Measurements from ENCODE around the gene ITSN2. TPM values are rescaled to one million over a fixed set of nuclear protein-coding genes. Genes with fewer than 3 reads are reported as not detected.

Gene ITSN2
- total RNA-seq, 3 donors from 2014 or later = 43.4 to 69.8 (median 46.5) TPM

DNA sequence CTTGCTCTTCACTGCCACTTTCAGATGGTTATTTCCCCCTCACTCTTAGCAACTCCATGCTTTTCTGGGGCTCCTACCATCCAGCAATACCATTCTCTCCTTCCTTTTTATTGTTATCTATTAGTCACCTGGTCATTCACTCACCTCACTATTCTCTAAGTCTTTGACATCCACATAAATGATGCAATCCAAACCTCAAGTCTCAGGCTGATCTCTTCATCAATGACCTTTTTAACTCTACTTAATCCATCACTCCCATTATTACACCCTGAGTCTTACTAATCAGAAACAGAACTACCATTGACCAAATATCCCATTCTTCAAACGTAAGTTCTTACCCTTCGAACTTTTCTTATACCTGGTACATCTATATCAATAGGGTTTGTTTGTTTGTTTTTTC is 79.7 kb downstream of the ITSN2 start:
- no peaks in the 10 kb centered on the region for H3K27me3 ChIP-seq
- H3K36me3 ChIP-seq = no peaks in the 10 kb centered on the region
- H3K9me3 ChIP-seq = no peaks in the 10 kb centered on the region
- TF ChIP-seq, protein P1, sequence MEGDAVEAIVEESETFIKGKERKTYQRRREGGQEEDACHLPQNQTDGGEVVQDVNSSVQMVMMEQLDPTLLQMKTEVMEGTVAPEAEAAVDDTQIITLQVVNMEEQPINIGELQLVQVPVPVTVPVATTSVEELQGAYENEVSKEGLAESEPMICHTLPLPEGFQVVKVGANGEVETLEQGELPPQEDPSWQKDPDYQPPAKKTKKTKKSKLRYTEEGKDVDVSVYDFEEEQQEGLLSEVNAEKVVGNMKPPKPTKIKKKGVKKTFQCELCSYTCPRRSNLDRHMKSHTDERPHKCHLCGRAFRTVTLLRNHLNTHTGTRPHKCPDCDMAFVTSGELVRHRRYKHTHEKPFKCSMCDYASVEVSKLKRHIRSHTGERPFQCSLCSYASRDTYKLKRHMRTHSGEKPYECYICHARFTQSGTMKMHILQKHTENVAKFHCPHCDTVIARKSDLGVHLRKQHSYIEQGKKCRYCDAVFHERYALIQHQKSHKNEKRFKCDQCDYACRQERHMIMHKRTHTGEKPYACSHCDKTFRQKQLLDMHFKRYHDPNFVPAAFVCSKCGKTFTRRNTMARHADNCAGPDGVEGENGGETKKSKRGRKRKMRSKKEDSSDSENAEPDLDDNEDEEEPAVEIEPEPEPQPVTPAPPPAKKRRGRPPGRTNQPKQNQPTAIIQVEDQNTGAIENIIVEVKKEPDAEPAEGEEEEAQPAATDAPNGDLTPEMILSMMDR (IDR thresholded peaks at IDR 0.05) = no peak
- TF ChIP-seq POLR2A (IDR thresholded peaks at IDR 0.05) = no peak
- TF ChIP-seq POLR2AphosphoS5 (IDR thresholded peaks at IDR 0.05) = no peak
- no peak for DNase-seq (ENCODE audit: low spot score in 2 of 2)
- no peak overlapping the region for H3K27ac ChIP-seq
- H3K4me1 ChIP-seq = no peaks in the 10 kb centered on the region
- H3K4me3 ChIP-seq = no peak overlapping the region
- intact Hi-C loops (cut with DNase I; ENCODE audit: low total_unique reads) = no loop called here

DNA sequence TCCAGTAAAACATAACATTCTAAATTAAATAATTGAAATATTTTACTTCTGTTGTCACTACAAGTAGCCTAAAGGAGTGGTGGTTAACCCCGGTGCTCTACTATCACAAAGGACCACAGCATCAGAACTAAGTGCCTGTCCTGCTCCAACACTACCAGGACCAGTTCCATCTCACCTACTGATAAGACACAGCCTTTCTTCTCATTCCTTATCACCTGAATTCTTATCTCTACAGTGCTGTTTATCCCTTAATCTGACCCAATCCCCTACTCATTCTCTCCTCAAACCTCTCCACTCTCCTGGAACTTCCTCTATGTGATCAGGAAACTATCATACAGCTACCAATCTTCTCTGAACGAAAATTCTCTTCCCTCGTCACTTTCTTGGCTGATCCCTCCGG is 80.2 kb downstream of the ITSN2 start:
- no peak for DNase-seq (ENCODE audit: low spot score in 2 of 2)
- Histone ChIP-seq H3K27me3 (no peaks in the 10 kb centered on the region), H3K36me3 (no peaks in the 10 kb centered on the region), H3K4me1 (no peaks in the 10 kb centered on the region), H3K9me3 (no peaks in the 10 kb centered on the region), H3K4me3 (no peak overlapping the region), H3K27ac (no peak overlapping the region)
- intact Hi-C loops (cut with DNase I; ENCODE audit: low total_unique reads) = no loop called here
- TF ChIP-seq POLR2AphosphoS5 (IDR thresholded peaks at IDR 0.05) (no peak), POLR2A (IDR thresholded peaks at IDR 0.05) (no peak)
- TF ChIP-seq, protein P1 (IDR thresholded peaks at IDR 0.05) = no peak

DNA sequence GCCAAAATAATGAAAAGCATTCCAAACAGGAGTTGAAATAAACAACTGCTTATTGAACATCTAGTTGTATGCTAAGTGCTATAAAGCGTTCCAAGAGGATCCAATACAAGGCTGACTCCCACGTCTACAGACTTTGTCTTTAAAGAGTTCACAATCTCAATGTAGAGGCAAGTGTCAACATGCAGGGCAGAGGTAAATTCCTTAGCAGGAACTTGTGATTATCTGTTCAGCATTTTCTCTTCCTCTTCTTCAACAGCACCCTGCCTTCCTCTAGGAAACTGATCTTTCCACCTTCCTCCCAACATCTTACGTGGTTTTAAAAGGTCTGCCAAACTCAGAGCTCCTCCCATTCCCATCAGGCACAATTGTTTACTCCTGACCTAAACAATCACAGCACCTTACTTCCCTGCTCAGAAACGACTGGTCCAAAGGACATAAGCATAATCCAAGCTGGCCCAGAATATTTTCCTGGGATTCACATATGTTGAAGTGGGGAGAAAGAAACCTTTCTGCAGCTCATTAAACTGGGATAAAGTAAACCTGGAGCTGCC is 83.9 kb downstream of the ITSN2 start:
- H3K4me1 ChIP-seq = no peaks in the 10 kb centered on the region
- peak overlapping the region; percentile 41 to 46 for H3K27ac ChIP-seq

DNA sequence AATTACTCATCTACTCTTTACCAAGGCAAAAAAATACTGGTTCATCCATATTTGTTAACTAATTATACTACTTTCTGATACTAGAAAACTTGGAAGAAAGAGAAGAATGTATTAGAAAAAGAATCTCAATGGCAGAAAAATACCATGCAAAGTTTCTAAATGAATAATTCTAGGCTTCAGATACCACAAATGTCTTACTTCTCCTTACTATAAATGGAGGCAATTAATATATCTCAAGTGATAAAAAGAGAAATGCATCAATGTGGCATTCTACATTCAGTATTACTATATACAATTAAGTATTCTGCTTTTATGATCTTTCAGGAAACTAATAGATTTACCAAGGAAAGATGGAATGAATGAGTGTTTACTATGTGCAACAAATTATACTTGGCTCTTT is 85.5 kb downstream of the ITSN2 start:
- no peaks in the 10 kb centered on the region for H3K27me3 ChIP-seq
- no peaks in the 10 kb centered on the region for H3K36me3 ChIP-seq
- H3K4me3 ChIP-seq = no peak overlapping the region
- DNase-seq (ENCODE audit: low spot score in 2 of 2) = no peak
- H3K9me3 ChIP-seq = no peaks in the 10 kb centered on the region
- TF ChIP-seq POLR2AphosphoS5 (IDR thresholded peaks at IDR 0.05) (no peak), POLR2A (IDR thresholded peaks at IDR 0.05) (no peak)
- TF ChIP-seq, protein P1 (IDR thresholded peaks at IDR 0.05) = no peak
- intact Hi-C loops (cut with DNase I; ENCODE audit: low total_unique reads) = no loop called here
- H3K4me1 ChIP-seq = no peaks in the 10 kb centered on the region
- H3K27ac ChIP-seq = no peak overlapping the region

More for the DNA sequence above, 83.9 kb downstream of the ITSN2 start:
- intact Hi-C loops (cut with DNase I; ENCODE audit: low total_unique reads) = no loop called here
- H3K9me3 ChIP-seq = no peaks in the 10 kb centered on the region
- no peak overlapping the region for H3K4me3 ChIP-seq
- TF ChIP-seq POLR2AphosphoS5 (IDR thresholded peaks at IDR 0.05) = no peak
- TF ChIP-seq, protein P1 (IDR thresholded peaks at IDR 0.05) = no peak
- no peak for DNase-seq (ENCODE audit: low spot score in 2 of 2)
- no peaks in the 10 kb centered on the region for H3K36me3 ChIP-seq
- no peaks in the 10 kb centered on the region for H3K27me3 ChIP-seq

DNA sequence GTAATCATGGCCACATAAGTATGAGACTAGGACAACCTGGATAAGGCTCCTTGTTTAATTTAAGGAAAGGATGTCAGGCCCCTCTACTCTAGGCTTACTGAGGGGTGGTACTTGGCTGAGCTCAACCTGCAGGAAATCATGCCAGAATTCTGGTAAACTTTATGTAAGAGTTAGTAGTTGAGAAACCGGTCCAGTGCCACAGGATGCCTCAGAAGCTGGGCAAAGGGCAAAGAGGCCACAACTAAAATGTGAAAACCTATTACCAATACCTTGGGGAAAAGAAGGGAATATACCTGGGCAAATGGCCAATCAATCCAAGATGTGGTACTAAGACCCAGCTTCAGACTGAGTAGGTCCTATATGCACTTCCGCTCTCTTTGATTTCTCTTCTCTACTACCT is 86.7 kb downstream of the ITSN2 start:
- no peak for DNase-seq (ENCODE audit: low spot score in 2 of 2)
- H3K36me3 ChIP-seq = no peaks in the 10 kb centered on the region
- no peaks in the 10 kb centered on the region for H3K27me3 ChIP-seq
- TF ChIP-seq, protein P1 (IDR thresholded peaks at IDR 0.05) = no peak
- TF ChIP-seq POLR2A (IDR thresholded peaks at IDR 0.05) (no peak), POLR2AphosphoS5 (IDR thresholded peaks at IDR 0.05) (no peak)
- H3K27ac ChIP-seq = no peak overlapping the region
- H3K9me3 ChIP-seq = no peaks in the 10 kb centered on the region
- intact Hi-C loops (cut with DNase I; ENCODE audit: low total_unique reads) = no loop called here
- H3K4me3 ChIP-seq = no peak overlapping the region
- H3K4me1 ChIP-seq = no peaks in the 10 kb centered on the region

Data from breast epithelium (tissue), 4 donors.